Left ventricle myocardium inferior (tissue), 1 donor: ENCODE measurements around the gene DGAT2. TPM values are rescaled to one million over a fixed set of nuclear protein-coding genes. Genes with fewer than 3 reads are reported as not detected.

Experiments used
- DNase-seq: peaks from one replicate; pipeline ENCODE4 v3.0.0-alpha.2; 2020
- H3K27ac ChIP-seq: fragments of 200-600 bp; replicated peaks from 2 replicates; pipeline ENCODE4 v1.8.0; 2021
- H3K27me3 ChIP-seq: fragments of 200-600 bp; 2 replicates; pipeline ENCODE4 v1.8.0; 2021; ENCODE audit warnings: low read depth
- H3K36me3 ChIP-seq: fragments of 200-600 bp; 2 replicates; pipeline ENCODE4 v1.8.0; 2021
- H3K4me1 ChIP-seq: fragments of 200-600 bp; 2 replicates; pipeline ENCODE4 v1.8.0; 2021
- H3K4me3 ChIP-seq: fragments of 200-600 bp; 2 replicates; pipeline ENCODE4 v1.8.0; 2021; ENCODE audit warnings: mild to moderate bottlenecking, moderate library complexity
- H3K9me3 ChIP-seq: fragments of 200-600 bp; replicated peaks from 2 replicates; pipeline ENCODE4 v1.8.0; 2021
- CTCF ChIP-seq: fragments of 200-600 bp; IDR thresholded peaks from 2 replicates; pipeline ENCODE4 v1.8.0; 2021; ENCODE audit warnings: antibody characterized with exemption, mild to moderate bottlenecking, borderline replicate concordance
- intact Hi-C: fragments of 100-400 bp; cut with micrococcal nuclease; formaldehyde crosslinking; loops from one replicate; pipeline ENCODE4 v1.11.0; 2022
- total RNA-seq: library from RNA; stranded (reverse); fragmentation: NEBNext Ultra II Directional; extraction: Animal tissue kit (Norgen Biotek cat#: 25700); gene quantifications from one replicate; pipeline ENCODE4 v1.2.1, GENCODE V29; 2021
- donor health status: DM: no; HTN: yes; CAD: no; lungs with severe emphysema.

Gene DGAT2
- total RNA-seq, 1 donor from 2014 or later = 6.9 TPM

- Histone ChIP-seq H3K27me3 (no peaks in the 10 kb centered on the region), H3K36me3 (no peaks in the 10 kb centered on the region), H3K4me3 (no peak overlapping the region), H3K4me1 (no peaks in the 10 kb centered on the region), H3K9me3 (no peaks in the 10 kb centered on the region), H3K27ac (no peak overlapping the region)
- intact Hi-C loops = no loop called here
- no peak for TF ChIP-seq CTCF
- DNase-seq = no peak
These were observed 13.3 kb downstream of the DGAT2 start for GRCh38 chr11:75781831-75782230.

GRCh38 chr11:75782540-75783263 is 14.1 kb downstream of the DGAT2 start:
- no peaks in the 10 kb centered on the region for H3K36me3 ChIP-seq
- no peaks in the 10 kb centered on the region for H3K4me1 ChIP-seq
- intact Hi-C loops = no loop called here
- no peaks in the 10 kb centered on the region for H3K9me3 ChIP-seq
- no peak for TF ChIP-seq CTCF
- DNase-seq = no peak
- no peak overlapping the region for H3K27ac ChIP-seq
- H3K27me3 ChIP-seq = no peaks in the 10 kb centered on the region
- no peak overlapping the region for H3K4me3 ChIP-seq

- Histone ChIP-seq H3K4me1 (no peaks in the 10 kb centered on the region), H3K27me3 (no peaks in the 10 kb centered on the region), H3K27ac (no peak overlapping the region), H3K4me3 (no peak overlapping the region), H3K36me3 (no peaks in the 10 kb centered on the region), H3K9me3 (no peaks in the 10 kb centered on the region)
- intact Hi-C loops = no loop called here
- TF ChIP-seq CTCF = no peak
- DNase-seq = no peak
These were observed 15.0 kb downstream of the DGAT2 start for GRCh38 chr11:75783416-75784084.

- TF ChIP-seq CTCF = no peak
- no peak for DNase-seq
- Histone ChIP-seq H3K27ac (no peak overlapping the region), H3K4me1 (no peaks in the 10 kb centered on the region), H3K36me3 (no peaks in the 10 kb centered on the region), H3K4me3 (no peak overlapping the region), H3K9me3 (no peaks in the 10 kb centered on the region), H3K27me3 (no peaks in the 10 kb centered on the region)
- intact Hi-C loops = no loop called here
These were observed 15.5 kb downstream of the DGAT2 start for GRCh38 chr11:75784085-75784478.

- Histone ChIP-seq H3K36me3 (no peaks in the 10 kb centered on the region), H3K27ac (no peak overlapping the region), H3K4me1 (no peaks in the 10 kb centered on the region), H3K4me3 (no peak overlapping the region), H3K9me3 (no peaks in the 10 kb centered on the region), H3K27me3 (no peaks in the 10 kb centered on the region)
- no peak for DNase-seq
- intact Hi-C loops = no loop called here
- no peak for TF ChIP-seq CTCF
These were observed 15.9 kb downstream of the DGAT2 start for GRCh38 chr11:75784506-75784905.
